Gastrocnemius medialis (tissue), 4 donors: ENCODE results near the gene AGK. TPM values are rescaled to one million over a fixed set of nuclear protein-coding genes. Genes with fewer than 3 reads are reported as not detected.
A peak's percentile ranks its signal among the peaks of the same experiment; 100 is the strongest.

Source experiments
- ATAC-seq, 2 donors: fragments of 150-250 bp; one replicate each; pipeline ENCODE4 v1.9.1; 2016
- DNase-seq, 2 donors: peaks; one replicate each; pipeline ENCODE4 v3.0.0-alpha.2; 2019
- H3K27ac ChIP-seq, 4 donors: fragments of 200-600 bp; sonication (generic); 1 replicate in 1 of 4; 2 replicates in 3 of 4; pipeline ENCODE4 v1.5.1; 2016 to 2018; ENCODE audit warnings: mild to moderate bottlenecking in 2 of 4, moderate library complexity in 1 of 4
- H3K27me3 ChIP-seq, 3 donors: fragments of 200-600 bp; sonication (generic) in 2 of 3; 1 replicate in 1 of 3; 2 replicates in 2 of 3; pipeline versions ENCODE4 v1.5.1 to v1.6.0; 2016 to 2019; ENCODE audit warnings: mild to moderate bottlenecking in 1 of 3, moderate library complexity in 1 of 3
- H3K36me3 ChIP-seq, 2 donors: fragments of 200-600 bp; sonication (generic) in 1 of 2; one replicate each; pipeline ENCODE4 v1.5.1; 2017 to 2018
- H3K4me1 ChIP-seq, 2 donors: fragments of 200-600 bp; sonication (generic) in 1 of 2; one replicate each; pipeline ENCODE4 v1.5.1; 2016 to 2017; ENCODE audit warnings: mild to moderate bottlenecking in 2 of 2
- H3K4me3 ChIP-seq, 4 donors: fragments of 200-600 bp; sonication (generic) in 3 of 4; 1 replicate in 1 of 4; 2 replicates in 3 of 4; pipeline ENCODE4 v1.5.1; 2016 to 2019; ENCODE audit warnings: mild to moderate bottlenecking in 2 of 4
- H3K9me3 ChIP-seq, 3 donors: fragments of 200-600 bp; sonication (generic) in 2 of 3; 1 replicate in 1 of 3; 2 replicates in 2 of 3; pipeline ENCODE4 v1.5.1; 2016 to 2019
- POLR2A ChIP-seq, 2 donors: fragments of 450-650 bp; IDR thresholded peaks; one replicate each; pipeline ENCODE4 v1.6.1; 2017; ENCODE audit warnings: antibody characterized with exemption in 2 of 2, mild to moderate bottlenecking in 2 of 2, moderate library complexity in 2 of 2
- in situ Hi-C, 4 donors: fragments of 200-750 bp; cut with MboI; loops; one replicate each; pipeline versions ENCODE4 v1.15.0 to v1.8.0; 2017; ENCODE audit warnings: low sequenced_read_pairs in 4 of 4
- intact Hi-C: fragments of 100-400 bp; cut with DNase I; formaldehyde crosslinking; loops from one replicate; pipeline ENCODE4 v1.15.1; 2023; ENCODE audit warnings: low total_unique reads
- total RNA-seq, 4 donors: library from RNA; depleted of rRNA; stranded (reverse); fragments of >200 nt; gene quantifications; one replicate each; pipeline versions ENCODE4 v1.1.0 to v1.2.3, GENCODE V29; 2016
- TF ChIP-seq, protein P1 (sequence below), 5 experiments: fragments of 450-650 bp in 3 of 5; fragments of 200-600 bp in 2 of 5; sonication (generic) in 2 of 5; IDR thresholded peaks in 4 of 5; conservative IDR thresholded peaks in 1 of 5; 1 replicate in 4 of 5; 2 replicates in 1 of 5; pipeline ENCODE4 v1.5.1; 2016 to 2019; ENCODE audit warnings: antibody characterized with exemption in 5 of 5, mild to moderate bottlenecking in 3 of 5, moderate library complexity in 3 of 5

AGK gene
- total RNA-seq, 4 donors from 2014 or later: 6.5 to 17.1 (median 11.5) TPM

DNA sequence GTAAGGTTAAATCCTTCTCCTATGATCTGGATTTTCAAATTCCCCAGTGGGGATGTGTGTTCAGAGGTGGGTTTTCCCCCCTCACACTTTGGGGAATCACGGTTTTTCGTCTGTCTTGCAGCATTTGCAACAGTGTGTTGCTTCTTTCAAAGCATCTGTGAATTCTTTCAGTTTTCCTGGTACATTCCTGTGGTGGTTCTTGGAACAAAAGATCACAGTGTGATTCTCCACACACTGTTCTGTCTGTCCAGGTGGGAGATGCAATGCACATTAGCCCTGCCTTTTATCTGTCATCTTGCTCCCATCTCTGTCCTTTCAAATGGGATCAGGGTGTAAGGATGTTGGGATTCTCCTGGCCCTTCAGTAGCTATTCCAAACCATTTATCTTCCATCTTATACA, 11.8 kb downstream of the AGK start:
- peaks cover 0 to 7% (median 0%) of the 10 kb centered on the region in 3 donors for H3K9me3 ChIP-seq
- TF ChIP-seq, protein P1, sequence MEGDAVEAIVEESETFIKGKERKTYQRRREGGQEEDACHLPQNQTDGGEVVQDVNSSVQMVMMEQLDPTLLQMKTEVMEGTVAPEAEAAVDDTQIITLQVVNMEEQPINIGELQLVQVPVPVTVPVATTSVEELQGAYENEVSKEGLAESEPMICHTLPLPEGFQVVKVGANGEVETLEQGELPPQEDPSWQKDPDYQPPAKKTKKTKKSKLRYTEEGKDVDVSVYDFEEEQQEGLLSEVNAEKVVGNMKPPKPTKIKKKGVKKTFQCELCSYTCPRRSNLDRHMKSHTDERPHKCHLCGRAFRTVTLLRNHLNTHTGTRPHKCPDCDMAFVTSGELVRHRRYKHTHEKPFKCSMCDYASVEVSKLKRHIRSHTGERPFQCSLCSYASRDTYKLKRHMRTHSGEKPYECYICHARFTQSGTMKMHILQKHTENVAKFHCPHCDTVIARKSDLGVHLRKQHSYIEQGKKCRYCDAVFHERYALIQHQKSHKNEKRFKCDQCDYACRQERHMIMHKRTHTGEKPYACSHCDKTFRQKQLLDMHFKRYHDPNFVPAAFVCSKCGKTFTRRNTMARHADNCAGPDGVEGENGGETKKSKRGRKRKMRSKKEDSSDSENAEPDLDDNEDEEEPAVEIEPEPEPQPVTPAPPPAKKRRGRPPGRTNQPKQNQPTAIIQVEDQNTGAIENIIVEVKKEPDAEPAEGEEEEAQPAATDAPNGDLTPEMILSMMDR (IDR thresholded peaks at IDR 0.05 in 4 of 5, conservative IDR thresholded peaks at IDR 0.05 in 1 of 5): no peak
- no peak for TF ChIP-seq POLR2A (IDR thresholded peaks at IDR 0.05)
- H3K4me1 ChIP-seq: peaks cover under 1 to 17% of the 10 kb centered on the region in 2 donors
- intact Hi-C loops (no loop called here), in situ Hi-C loops (no loop called here)
- no peak for DNase-seq
- peaks cover 0 to 3% of the 10 kb centered on the region in 2 donors for H3K36me3 ChIP-seq
- no peaks in the 10 kb centered on the region for H3K27me3 ChIP-seq
- H3K4me3 ChIP-seq: no peak overlapping the region
- ATAC-seq: no peak
- peak overlapping the region in 2 of 4 donors; percentile 61 to 67 for H3K27ac ChIP-seq

DNA sequence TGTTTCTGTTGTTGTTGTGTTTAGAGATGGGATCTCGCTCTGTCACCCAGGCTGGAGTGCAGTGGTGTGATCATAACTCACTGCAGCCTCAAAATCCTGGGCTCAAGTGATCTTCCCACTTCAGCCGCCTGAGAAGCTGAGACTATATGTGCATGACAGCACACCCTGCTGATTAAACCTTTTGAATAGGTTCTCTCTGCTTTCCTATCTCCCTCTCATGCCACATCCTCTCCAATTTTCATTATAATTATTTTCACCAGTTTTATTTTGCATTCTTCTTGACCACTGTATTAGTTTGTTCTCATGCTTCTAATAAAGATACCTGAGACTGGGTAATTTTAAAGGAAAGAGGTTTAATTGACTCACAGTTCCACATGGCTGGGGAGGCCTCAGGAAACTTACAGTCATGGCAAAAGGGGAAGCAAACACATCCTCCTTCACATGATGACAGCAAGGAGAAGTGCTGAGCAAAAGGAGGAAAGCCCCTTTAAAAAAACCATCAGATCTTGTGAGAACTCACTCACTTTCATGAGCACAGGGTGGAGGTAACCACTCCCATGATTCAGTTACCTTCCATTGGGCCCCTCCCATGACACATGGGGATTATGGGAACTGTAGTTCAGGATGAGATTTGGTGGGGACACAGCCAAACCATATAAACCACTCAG, 12.9 kb downstream of the AGK start:
- intact Hi-C loops (no loop called here), in situ Hi-C loops (no loop called here)
- Histone ChIP-seq H3K36me3 (peaks cover 0 to 3% of the 10 kb centered on the region in 2 donors), H3K27me3 (no peaks in the 10 kb centered on the region), H3K4me1 (peaks cover 3 to 10% of the 10 kb centered on the region in 2 donors), H3K9me3 (peaks cover 0 to 7% (median 0%) of the 10 kb centered on the region in 3 donors), H3K4me3 (no peak overlapping the region), H3K27ac (no peak overlapping the region)
- DNase-seq (no peak), ATAC-seq (no peak)
- TF ChIP-seq, protein P1 (IDR thresholded peaks at IDR 0.05 in 4 of 5, conservative IDR thresholded peaks at IDR 0.05 in 1 of 5): no peak
- no peak for TF ChIP-seq POLR2A (IDR thresholded peaks at IDR 0.05)

DNA sequence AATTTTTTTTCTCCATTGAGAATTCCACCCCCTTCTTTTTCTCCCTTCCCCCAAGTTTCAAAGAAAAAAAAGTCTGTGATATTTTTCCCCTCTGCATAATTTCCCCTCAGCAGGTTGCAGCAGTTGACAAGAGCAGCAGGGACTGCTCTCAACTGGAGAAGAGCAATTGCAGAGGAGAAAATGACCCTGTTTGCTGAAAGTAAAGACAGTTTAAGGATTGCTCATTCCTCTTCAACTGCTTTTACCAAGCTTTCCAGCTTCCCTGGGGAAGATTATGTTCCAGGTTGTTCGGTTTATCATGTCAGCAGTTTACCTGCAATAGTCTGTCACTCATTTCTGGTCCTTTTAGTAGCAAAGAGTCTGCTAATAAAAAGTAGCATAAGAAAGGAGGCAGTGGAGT, 16.2 kb downstream of the AGK start:
- no peaks in the 10 kb centered on the region for H3K27me3 ChIP-seq
- no peak for ATAC-seq
- intact Hi-C loops (no loop called here), in situ Hi-C loops (no loop called here)
- H3K36me3 ChIP-seq: no peaks in the 10 kb centered on the region
- no peaks in the 10 kb centered on the region for H3K9me3 ChIP-seq
- TF ChIP-seq, protein P1 (IDR thresholded peaks at IDR 0.05 in 4 of 5, conservative IDR thresholded peaks at IDR 0.05 in 1 of 5): no peak
- TF ChIP-seq POLR2A (IDR thresholded peaks at IDR 0.05): no peak
- DNase-seq: no peak
- H3K27ac ChIP-seq: no peak overlapping the region
- H3K4me1 ChIP-seq: peaks cover 3 to 8% of the 10 kb centered on the region in 2 donors
- no peak overlapping the region for H3K4me3 ChIP-seq

DNA sequence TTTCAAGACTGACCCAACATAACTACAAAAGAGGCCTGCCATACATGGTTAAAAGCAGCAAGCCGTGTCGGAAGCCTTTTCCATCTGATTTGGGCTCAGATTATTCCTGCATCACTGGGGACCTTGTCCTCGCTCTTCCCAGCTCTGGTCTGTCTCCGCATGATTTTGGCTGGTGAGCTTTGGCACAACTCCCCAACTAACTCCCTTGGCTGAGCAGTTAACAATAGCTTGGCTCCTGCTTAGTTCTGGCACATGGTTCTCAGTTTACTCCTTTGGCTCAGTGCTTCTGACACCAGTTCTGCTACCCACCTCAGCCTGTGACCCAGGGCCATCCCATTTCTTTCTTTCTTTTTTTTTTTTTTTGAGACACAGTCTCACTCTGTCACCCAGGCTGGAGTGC, 17.0 kb downstream of the AGK start:
- intact Hi-C loops (no loop called here), in situ Hi-C loops (no loop called here)
- Histone ChIP-seq H3K27me3 (no peaks in the 10 kb centered on the region), H3K4me1 (peaks cover 7 to 14% of the 10 kb centered on the region in 2 donors), H3K36me3 (no peaks in the 10 kb centered on the region), H3K4me3 (no peak overlapping the region), H3K27ac (peak overlapping the region in 1 of 4 donors; percentile 12), H3K9me3 (no peaks in the 10 kb centered on the region)
- DNase-seq (no peak), ATAC-seq (peak; percentile 62 to 78)
- TF ChIP-seq, protein P1 (IDR thresholded peaks at IDR 0.05 in 4 of 5, conservative IDR thresholded peaks at IDR 0.05 in 1 of 5): no peak
- TF ChIP-seq POLR2A (IDR thresholded peaks at IDR 0.05): no peak
